Fibroblast of lung (primary cell): ENCODE results near the gene MT1G. TPM values are rescaled to one million over a fixed set of nuclear protein-coding genes. Genes with fewer than 3 reads are reported as not detected.

Experiments used
- DNase-seq, 2 donors: peaks; one replicate each; pipeline versions ENCODE4 v3.0.0 to v3.0.0-alpha.2; 2010; ENCODE audit warnings: low read depth in 2 of 2
- H2AFZ ChIP-seq: 2 replicates; pipeline ENCODE4 v1.5.1; 2012; ENCODE audit warnings: low read length, control low read depth, inconsistent platforms
- H3K27ac ChIP-seq: 2 replicates; pipeline ENCODE4 v1.5.1; 2011; ENCODE audit warnings: low read length, control low read depth; ENCODE audit not compliant: insufficient read depth
- H3K27me3 ChIP-seq: 2 replicates; pipeline ENCODE4 v1.5.1; 2011; ENCODE audit warnings: mild to moderate bottlenecking, low read length; ENCODE audit not compliant: control insufficient read depth, insufficient read depth
- H3K36me3 ChIP-seq: 2 replicates; pipeline ENCODE4 v1.5.1; 2011; ENCODE audit warnings: low read length; ENCODE audit not compliant: control insufficient read depth, insufficient read depth
- H3K4me1 ChIP-seq: 2 replicates; pipeline ENCODE4 v1.5.1; 2011; ENCODE audit warnings: low read length; ENCODE audit not compliant: control insufficient read depth, insufficient read depth; ENCODE audit errors: extremely low read depth
- H3K4me2 ChIP-seq: 2 replicates; pipeline ENCODE4 v1.5.1; 2011; ENCODE audit warnings: low read length, control low read depth; ENCODE audit not compliant: insufficient read depth; ENCODE audit errors: extremely low read depth
- H3K4me3 ChIP-seq, 4 experiments: fragments of 200-600 bp in 1 of 4; sonication (generic) in 1 of 4; replicated peaks in 1 of 4; 2 replicates each; pipeline ENCODE4 v1.5.1; 2011 to 2016; ENCODE audit warnings: low read length in 4 of 4, low read depth in 3 of 4, mild to moderate bottlenecking in 3 of 4, control low read depth in 2 of 4, inconsistent platforms in 1 of 4, mixed read lengths in 1 of 4; ENCODE audit not compliant: insufficient read depth in 1 of 4; ENCODE audit errors: control extremely low read depth in 1 of 4
- H3K79me2 ChIP-seq: 2 replicates; pipeline ENCODE4 v1.5.1; 2012; ENCODE audit warnings: mild to moderate bottlenecking, low read length, inconsistent platforms; ENCODE audit not compliant: control insufficient read depth, insufficient read depth
- H3K9ac ChIP-seq: 2 replicates; pipeline ENCODE4 v1.5.1; 2011; ENCODE audit warnings: mild to moderate bottlenecking, low read length, control low read depth; ENCODE audit not compliant: insufficient read depth
- H3K9me3 ChIP-seq: 2 replicates; pipeline ENCODE4 v1.5.1; 2012; ENCODE audit warnings: low read depth, low read length; ENCODE audit not compliant: control insufficient read depth, insufficient read depth
- H4K20me1 ChIP-seq: 2 replicates; pipeline ENCODE4 v1.5.1; 2011; ENCODE audit warnings: low read length; ENCODE audit not compliant: control insufficient read depth, insufficient read depth; ENCODE audit errors: extremely low read depth
- EZH2 ChIP-seq: IDR thresholded peaks from 2 replicates; pipeline ENCODE4 v1.5.1; 2012; ENCODE audit warnings: low read length, control low read depth, mild to moderate bottlenecking; ENCODE audit errors: missing control alignments
- polyA plus RNA-seq, 2 donors: library from polyadenylated mRNA; depleted of rRNA in 1 of 2; stranded (reverse) in 1 of 2; unstranded in 1 of 2; fragments of >200 nt; gene quantifications; 2 replicates each; pipeline ENCODE4 v1.2.1, GENCODE V29; 2011 to 2012; ENCODE audit warnings: missing spikeins in 1 of 2
- total RNA-seq: library from RNA; depleted of rRNA; stranded (reverse); fragments of >200 nt; gene quantifications from 2 replicates; pipeline ENCODE4 v1.2.1, GENCODE V29; 2014
- TF ChIP-seq, protein P1 (sequence below), 2 donors: IDR thresholded peaks in 1 of 2; conservative IDR thresholded peaks in 1 of 2; 1 replicate in 1 of 2; 2 replicates in 1 of 2; pipeline ENCODE4 v1.5.1; 2011 to 2012; ENCODE audit warnings: low read length in 2 of 2, control low read depth in 1 of 2, inconsistent platforms in 1 of 2, low read depth in 1 of 2, mild to moderate bottlenecking in 1 of 2

MT1G gene
- total and polyA plus RNA-seq, 2 donors (not counting 1 experiment from before 2014, with no cell fraction given): 5.7 to 11.6 TPM

GRCh38 chr16:56688762-56689161 lies 20.9 kb upstream of the MT1G start:
- H3K4me3 ChIP-seq: no peak overlapping the region
- no peak overlapping the region for H3K9ac ChIP-seq
- H3K4me1 ChIP-seq: no peaks in the 10 kb centered on the region
- no peak overlapping the region for H3K4me2 ChIP-seq
- H3K79me2 ChIP-seq: no peaks in the 10 kb centered on the region
- TF ChIP-seq, protein P1, sequence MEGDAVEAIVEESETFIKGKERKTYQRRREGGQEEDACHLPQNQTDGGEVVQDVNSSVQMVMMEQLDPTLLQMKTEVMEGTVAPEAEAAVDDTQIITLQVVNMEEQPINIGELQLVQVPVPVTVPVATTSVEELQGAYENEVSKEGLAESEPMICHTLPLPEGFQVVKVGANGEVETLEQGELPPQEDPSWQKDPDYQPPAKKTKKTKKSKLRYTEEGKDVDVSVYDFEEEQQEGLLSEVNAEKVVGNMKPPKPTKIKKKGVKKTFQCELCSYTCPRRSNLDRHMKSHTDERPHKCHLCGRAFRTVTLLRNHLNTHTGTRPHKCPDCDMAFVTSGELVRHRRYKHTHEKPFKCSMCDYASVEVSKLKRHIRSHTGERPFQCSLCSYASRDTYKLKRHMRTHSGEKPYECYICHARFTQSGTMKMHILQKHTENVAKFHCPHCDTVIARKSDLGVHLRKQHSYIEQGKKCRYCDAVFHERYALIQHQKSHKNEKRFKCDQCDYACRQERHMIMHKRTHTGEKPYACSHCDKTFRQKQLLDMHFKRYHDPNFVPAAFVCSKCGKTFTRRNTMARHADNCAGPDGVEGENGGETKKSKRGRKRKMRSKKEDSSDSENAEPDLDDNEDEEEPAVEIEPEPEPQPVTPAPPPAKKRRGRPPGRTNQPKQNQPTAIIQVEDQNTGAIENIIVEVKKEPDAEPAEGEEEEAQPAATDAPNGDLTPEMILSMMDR (conservative IDR thresholded peaks at IDR 0.05 in 1 of 2, IDR thresholded peaks at IDR 0.05 in 1 of 2; ENCODE audit: low read depth in 1 of 2, low read length in 2 of 2): no peak
- no peak for TF ChIP-seq EZH2
- no peaks in the 10 kb centered on the region for H3K27me3 ChIP-seq
- no peaks in the 10 kb centered on the region for H4K20me1 ChIP-seq
- H3K36me3 ChIP-seq: no peaks in the 10 kb centered on the region
- H3K9me3 ChIP-seq: no peaks in the 10 kb centered on the region
- no peak overlapping the region for H3K27ac ChIP-seq
- DNase-seq: no peak
- H2AFZ ChIP-seq: no peak overlapping the region

- no peak overlapping the region for H3K4me2 ChIP-seq
Measured at GRCh38 chr16:56686758-56687157, 18.9 kb upstream of the MT1G start.

DNA sequence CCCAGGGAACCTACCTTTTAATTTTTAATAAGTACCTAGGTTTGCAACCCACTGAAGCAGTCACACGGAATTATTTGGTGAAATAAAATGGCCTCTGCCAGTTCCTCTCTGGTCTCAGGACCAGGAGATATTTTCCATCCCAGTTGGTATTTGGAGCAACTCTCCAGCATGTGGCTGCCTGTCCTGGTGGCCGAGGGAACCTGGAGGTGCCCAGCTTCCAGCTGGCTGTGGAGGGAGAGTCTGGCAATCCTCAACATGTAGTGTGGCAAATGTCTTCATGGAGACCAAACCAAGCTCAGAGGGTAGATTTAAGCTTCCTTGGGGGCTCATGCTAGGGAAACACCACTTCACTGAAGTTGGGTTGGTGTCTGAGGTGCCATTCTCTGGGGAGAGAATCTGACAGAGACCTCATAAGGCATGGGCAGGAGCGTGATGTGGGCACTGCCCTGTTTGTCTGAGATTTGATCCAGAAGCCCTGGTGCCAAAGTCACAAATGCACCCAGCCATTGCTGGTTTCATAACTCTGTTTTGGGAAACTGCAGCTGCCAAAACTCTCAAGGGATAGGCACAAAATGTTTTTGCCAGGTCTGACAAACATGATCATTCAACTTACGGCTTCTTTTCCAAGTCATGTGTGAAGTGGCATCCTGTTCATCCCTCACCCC lies 17.2 kb upstream of the MT1G start:
- no peaks in the 10 kb centered on the region for H3K36me3 ChIP-seq
- no peak for TF ChIP-seq EZH2
- TF ChIP-seq, protein P1 (conservative IDR thresholded peaks at IDR 0.05 in 1 of 2, IDR thresholded peaks at IDR 0.05 in 1 of 2; ENCODE audit: low read depth in 1 of 2, low read length in 2 of 2): no peak

More at GRCh38 chr16:56686758-56687157, 18.9 kb upstream of the MT1G start:
- no peaks in the 10 kb centered on the region for H3K27me3 ChIP-seq
- H4K20me1 ChIP-seq: no peaks in the 10 kb centered on the region
- no peak overlapping the region for H3K4me3 ChIP-seq
- DNase-seq: no peak
- H3K36me3 ChIP-seq: no peaks in the 10 kb centered on the region
- TF ChIP-seq, protein P1 (conservative IDR thresholded peaks at IDR 0.05 in 1 of 2, IDR thresholded peaks at IDR 0.05 in 1 of 2; ENCODE audit: low read depth in 1 of 2, low read length in 2 of 2): no peak
- no peak for TF ChIP-seq EZH2
- H2AFZ ChIP-seq: no peak overlapping the region
- no peak overlapping the region for H3K27ac ChIP-seq
- H3K79me2 ChIP-seq: no peaks in the 10 kb centered on the region
- no peak overlapping the region for H3K9ac ChIP-seq
- H3K9me3 ChIP-seq: no peaks in the 10 kb centered on the region
- H3K4me1 ChIP-seq: peaks cover 4% of the 10 kb centered on the region

More for the DNA sequence above, 17.2 kb upstream of the MT1G start:
- no peaks in the 10 kb centered on the region for H3K27me3 ChIP-seq
- no peak overlapping the region for H2AFZ ChIP-seq
- no peak overlapping the region for H3K4me2 ChIP-seq
- no peaks in the 10 kb centered on the region for H3K9me3 ChIP-seq
- H4K20me1 ChIP-seq: no peaks in the 10 kb centered on the region
- no peaks in the 10 kb centered on the region for H3K79me2 ChIP-seq
- peaks cover 4% of the 10 kb centered on the region for H3K4me1 ChIP-seq
- H3K9ac ChIP-seq: no peak overlapping the region
- no peak overlapping the region for H3K27ac ChIP-seq
- no peak for DNase-seq
- H3K4me3 ChIP-seq: no peak overlapping the region
